Measurements from ENCODE around the gene DNM3.

DNM3 gene

DNA sequence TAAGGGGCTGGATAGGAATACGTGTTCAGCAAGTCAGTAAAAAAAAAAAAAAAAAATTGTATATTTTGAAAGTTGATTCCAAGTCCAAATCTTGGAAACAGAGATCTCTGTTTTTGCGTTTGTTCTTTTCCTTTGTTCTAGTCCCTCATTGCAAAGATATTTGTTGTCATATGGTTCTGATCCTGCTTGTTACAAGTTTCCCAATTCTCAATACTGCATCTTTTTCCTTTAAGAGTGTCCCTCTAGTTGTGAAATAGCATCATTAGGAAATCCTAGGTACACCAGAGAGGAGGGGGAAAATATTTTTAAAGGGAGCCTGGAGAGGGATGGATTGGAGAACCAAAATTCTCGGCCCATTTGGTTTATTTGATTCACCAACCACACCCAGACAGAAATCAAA, 426.9 kb downstream of the DNM3 start:
- H3K27me3 ChIP-seq (ENCODE audit: control insufficient read depth, low read length): no peaks in the 10 kb centered on the region
- H3K79me2 ChIP-seq (ENCODE audit: control insufficient read depth, low read length): no peaks in the 10 kb centered on the region
- H4K20me1 ChIP-seq (ENCODE audit: control insufficient read depth, insufficient read depth, low read depth, low read length): no peaks in the 10 kb centered on the region
- no peaks in the 10 kb centered on the region for H3F3A ChIP-seq (ENCODE audit: control insufficient read depth, insufficient read depth)
- H3K4me3 ChIP-seq (ENCODE audit: low read length): no peak overlapping the region
- no peaks in the 10 kb centered on the region for H3K4me1 ChIP-seq (ENCODE audit: control insufficient read depth, low read length)
- no peak overlapping the region for H3K4me2 ChIP-seq (ENCODE audit: low read length)
- no peaks in the 10 kb centered on the region for H3K36me3 ChIP-seq (ENCODE audit: control insufficient read depth, low read length)
- H3K27ac ChIP-seq (ENCODE audit: low read depth, low read length): no peak overlapping the region
- TF ChIP-seq, protein P1, sequence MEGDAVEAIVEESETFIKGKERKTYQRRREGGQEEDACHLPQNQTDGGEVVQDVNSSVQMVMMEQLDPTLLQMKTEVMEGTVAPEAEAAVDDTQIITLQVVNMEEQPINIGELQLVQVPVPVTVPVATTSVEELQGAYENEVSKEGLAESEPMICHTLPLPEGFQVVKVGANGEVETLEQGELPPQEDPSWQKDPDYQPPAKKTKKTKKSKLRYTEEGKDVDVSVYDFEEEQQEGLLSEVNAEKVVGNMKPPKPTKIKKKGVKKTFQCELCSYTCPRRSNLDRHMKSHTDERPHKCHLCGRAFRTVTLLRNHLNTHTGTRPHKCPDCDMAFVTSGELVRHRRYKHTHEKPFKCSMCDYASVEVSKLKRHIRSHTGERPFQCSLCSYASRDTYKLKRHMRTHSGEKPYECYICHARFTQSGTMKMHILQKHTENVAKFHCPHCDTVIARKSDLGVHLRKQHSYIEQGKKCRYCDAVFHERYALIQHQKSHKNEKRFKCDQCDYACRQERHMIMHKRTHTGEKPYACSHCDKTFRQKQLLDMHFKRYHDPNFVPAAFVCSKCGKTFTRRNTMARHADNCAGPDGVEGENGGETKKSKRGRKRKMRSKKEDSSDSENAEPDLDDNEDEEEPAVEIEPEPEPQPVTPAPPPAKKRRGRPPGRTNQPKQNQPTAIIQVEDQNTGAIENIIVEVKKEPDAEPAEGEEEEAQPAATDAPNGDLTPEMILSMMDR (IDR thresholded peaks at IDR 0.05; ENCODE audit: low read depth, low read length, poor library complexity, severe bottlenecking): no peak
- TF ChIP-seq EZH2phosphoT487 (IDR thresholded peaks at IDR 0.05; ENCODE audit: borderline replicate concordance, low read length): no peak
- H3K9me2 ChIP-seq (replicated peaks; ENCODE audit: control insufficient read depth, low read length): no peaks in the 10 kb centered on the region
- no peaks in the 10 kb centered on the region for H3K9me3 ChIP-seq (ENCODE audit: control insufficient read depth, insufficient read depth, low read length)

DNA sequence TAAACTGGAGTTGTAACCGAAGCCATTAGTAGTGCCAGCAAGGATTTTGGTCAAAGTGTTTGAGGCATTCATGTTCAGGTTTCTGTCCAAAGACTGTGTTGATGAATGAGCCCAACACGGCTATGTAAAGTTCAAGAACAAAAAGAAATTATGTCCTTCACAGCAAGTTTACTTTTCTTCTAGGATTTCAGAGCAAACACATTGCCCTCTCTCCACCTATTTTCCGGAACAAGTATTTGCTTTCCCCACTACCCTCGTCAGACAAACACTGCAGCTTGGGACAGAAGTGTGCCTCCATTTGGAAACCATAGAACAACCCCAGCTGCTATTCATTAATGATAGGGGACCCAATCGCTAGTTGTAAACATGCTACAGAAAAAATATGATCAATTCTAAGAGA, 427.8 kb downstream of the DNM3 start:
- no peaks in the 10 kb centered on the region for H4K20me1 ChIP-seq (ENCODE audit: control insufficient read depth, insufficient read depth, low read depth, low read length)
- H3K27me3 ChIP-seq (ENCODE audit: control insufficient read depth, low read length): no peaks in the 10 kb centered on the region
- H3K9me2 ChIP-seq (replicated peaks; ENCODE audit: control insufficient read depth, low read length): no peaks in the 10 kb centered on the region
- no peaks in the 10 kb centered on the region for H3K9me3 ChIP-seq (ENCODE audit: control insufficient read depth, insufficient read depth, low read length)
- H3K27ac ChIP-seq (ENCODE audit: low read depth, low read length): no peak overlapping the region
- H3K36me3 ChIP-seq (ENCODE audit: control insufficient read depth, low read length): no peaks in the 10 kb centered on the region
- TF ChIP-seq EZH2phosphoT487 (IDR thresholded peaks at IDR 0.05; ENCODE audit: borderline replicate concordance, low read length): no peak
- TF ChIP-seq, protein P1 (IDR thresholded peaks at IDR 0.05; ENCODE audit: low read depth, low read length, poor library complexity, severe bottlenecking): no peak
- H3F3A ChIP-seq (ENCODE audit: control insufficient read depth, insufficient read depth): no peaks in the 10 kb centered on the region
- no peaks in the 10 kb centered on the region for H3K79me2 ChIP-seq (ENCODE audit: control insufficient read depth, low read length)
- H3K4me1 ChIP-seq (ENCODE audit: control insufficient read depth, low read length): no peaks in the 10 kb centered on the region
- no peak overlapping the region for H3K4me3 ChIP-seq (ENCODE audit: low read length)
- no peak overlapping the region for H3K4me2 ChIP-seq (ENCODE audit: low read length)

DNA sequence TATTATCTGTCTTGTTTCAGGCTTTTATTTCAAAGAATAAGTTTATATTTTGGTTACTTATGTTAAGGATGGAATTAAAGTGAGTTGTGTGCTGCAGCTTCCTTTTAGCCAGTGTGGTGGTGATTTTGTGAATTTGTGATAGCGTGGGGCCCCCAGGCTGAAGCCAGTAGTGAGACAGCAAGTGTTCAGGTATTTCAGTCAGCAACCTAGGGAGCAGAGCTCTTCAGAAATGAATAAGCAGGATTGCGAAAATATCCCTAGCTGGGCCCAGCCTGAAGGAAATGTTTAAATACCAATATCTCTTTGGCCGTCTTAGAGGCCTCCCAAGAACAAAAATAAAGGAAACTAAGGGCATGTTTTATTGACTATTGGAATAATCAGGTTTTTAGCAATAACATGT, 428.3 kb downstream of the DNM3 start:
- Histone ChIP-seq H3K4me1 (ENCODE audit: control insufficient read depth, low read length) (no peaks in the 10 kb centered on the region), H3K27ac (ENCODE audit: low read depth, low read length) (no peak overlapping the region), H3K4me2 (ENCODE audit: low read length) (no peak overlapping the region), H3K9me2 (replicated peaks; ENCODE audit: control insufficient read depth, low read length) (no peaks in the 10 kb centered on the region), H3K36me3 (ENCODE audit: control insufficient read depth, low read length) (no peaks in the 10 kb centered on the region), H3F3A (ENCODE audit: control insufficient read depth, insufficient read depth) (no peaks in the 10 kb centered on the region), H3K4me3 (ENCODE audit: low read length) (no peak overlapping the region), H4K20me1 (ENCODE audit: control insufficient read depth, insufficient read depth, low read depth, low read length) (no peaks in the 10 kb centered on the region), H3K79me2 (ENCODE audit: control insufficient read depth, low read length) (no peaks in the 10 kb centered on the region), H3K27me3 (ENCODE audit: control insufficient read depth, low read length) (no peaks in the 10 kb centered on the region), H3K9me3 (ENCODE audit: control insufficient read depth, insufficient read depth, low read length) (no peaks in the 10 kb centered on the region)
- TF ChIP-seq, protein P1 (IDR thresholded peaks at IDR 0.05; ENCODE audit: low read depth, low read length, poor library complexity, severe bottlenecking): no peak
- no peak for TF ChIP-seq EZH2phosphoT487 (IDR thresholded peaks at IDR 0.05; ENCODE audit: borderline replicate concordance, low read length)

DNA sequence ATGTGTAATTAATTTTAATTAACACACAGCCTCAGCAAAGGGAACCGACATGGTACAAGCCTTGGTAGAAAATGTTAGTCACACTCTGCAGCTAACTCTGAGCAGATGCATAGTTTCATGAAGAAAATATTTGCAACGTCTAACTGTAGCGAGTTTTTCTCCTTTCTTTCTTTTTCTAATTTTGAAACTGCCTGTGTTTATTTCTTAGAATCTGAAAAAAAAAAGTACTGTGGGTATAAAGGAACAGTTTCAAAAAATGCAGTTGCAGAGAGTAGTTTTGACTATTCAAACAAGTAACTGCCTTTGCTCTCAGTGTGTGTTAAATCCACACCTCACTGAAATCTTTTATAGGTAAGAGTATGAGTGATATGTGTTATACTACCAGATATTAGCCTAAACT, 429.3 kb downstream of the DNM3 start:
- H3K27ac ChIP-seq (ENCODE audit: low read depth, low read length): no peak overlapping the region
- no peaks in the 10 kb centered on the region for H3K9me3 ChIP-seq (ENCODE audit: control insufficient read depth, insufficient read depth, low read length)
- no peak overlapping the region for H3K4me3 ChIP-seq (ENCODE audit: low read length)
- no peaks in the 10 kb centered on the region for H3K4me1 ChIP-seq (ENCODE audit: control insufficient read depth, low read length)
- H3F3A ChIP-seq (ENCODE audit: control insufficient read depth, insufficient read depth): no peaks in the 10 kb centered on the region
- H3K27me3 ChIP-seq (ENCODE audit: control insufficient read depth, low read length): no peaks in the 10 kb centered on the region
- no peak for TF ChIP-seq EZH2phosphoT487 (IDR thresholded peaks at IDR 0.05; ENCODE audit: borderline replicate concordance, low read length)
- TF ChIP-seq, protein P1 (IDR thresholded peaks at IDR 0.05; ENCODE audit: low read depth, low read length, poor library complexity, severe bottlenecking): no peak
- no peaks in the 10 kb centered on the region for H3K79me2 ChIP-seq (ENCODE audit: control insufficient read depth, low read length)
- no peaks in the 10 kb centered on the region for H3K36me3 ChIP-seq (ENCODE audit: control insufficient read depth, low read length)
- no peaks in the 10 kb centered on the region for H4K20me1 ChIP-seq (ENCODE audit: control insufficient read depth, insufficient read depth, low read depth, low read length)
- H3K9me2 ChIP-seq (replicated peaks; ENCODE audit: control insufficient read depth, low read length): no peaks in the 10 kb centered on the region
- no peak overlapping the region for H3K4me2 ChIP-seq (ENCODE audit: low read length)

All from DOHH2 (cell line).